Measurements from ENCODE around the gene PCDHA8. TPM values are rescaled to one million over a fixed set of nuclear protein-coding genes. Genes with fewer than 3 reads are reported as not detected.

Gene PCDHA8
- total and polyA plus RNA-seq, 7 donors: 0.01 to 0.12 TPM; not detected in 5

DNA sequence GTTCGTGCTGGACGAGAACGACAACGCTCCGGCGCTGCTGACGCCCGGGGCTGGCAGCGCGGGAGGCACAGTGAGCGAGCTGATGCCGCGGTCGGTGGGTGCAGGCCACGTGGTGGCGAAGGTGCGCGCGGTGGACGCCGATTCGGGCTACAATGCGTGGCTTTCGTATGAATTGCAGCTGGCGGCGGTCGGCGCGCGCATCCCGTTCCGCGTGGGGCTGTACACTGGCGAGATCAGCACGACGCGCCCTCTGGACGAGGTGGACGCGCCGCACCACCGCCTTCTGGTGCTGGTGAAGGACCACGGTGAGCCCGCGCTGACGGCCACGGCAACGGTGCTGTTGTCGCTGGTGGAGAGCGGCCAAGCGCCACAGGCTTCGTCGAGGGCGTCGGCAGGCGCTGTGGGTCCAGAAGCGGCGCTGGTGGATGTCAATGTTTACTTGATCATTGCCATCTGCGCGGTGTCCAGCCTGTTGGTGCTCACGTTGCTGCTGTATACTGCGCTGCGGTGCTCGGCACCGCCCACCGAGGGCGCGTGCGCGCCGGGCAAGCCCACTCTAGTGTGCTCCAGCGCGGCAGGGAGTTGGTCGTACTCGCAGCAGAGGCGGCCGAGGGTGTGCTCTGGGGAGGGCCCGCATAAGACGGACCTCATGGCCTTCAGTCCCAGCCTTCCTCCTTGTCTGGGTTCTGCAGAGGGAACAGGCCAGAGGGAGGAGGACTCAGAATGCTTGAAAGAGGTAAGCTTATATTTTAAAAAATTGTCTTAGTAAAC is 43.1 kb downstream of the PCDHA8 start:
- DNase-seq: no peak
- Histone ChIP-seq H3K4me3 (no peak overlapping the region), H3K4me1 (no peaks in the 10 kb centered on the region), H3K27ac (no peak overlapping the region), H3K36me3 (ENCODE audit: insufficient read depth in 1 of 2, low read depth in 1 of 2) (no peaks in the 10 kb centered on the region), H3K27me3 (ENCODE audit: insufficient read depth in 3 of 3, low read length in 2 of 3) (peaks cover 0 to 8% (median 2%) of the 10 kb centered on the region in 3 donors), H3K9me3 (no peaks in the 10 kb centered on the region)
- intact Hi-C loops (cut with DNase I): no loop called here
- ATAC-seq: no peak
- WGBS, 3 donors: 28 to 41% (median 40%) methylated on average over 74 to 79 of the region's 79 CpGs
- TF ChIP-seq, protein P1, sequence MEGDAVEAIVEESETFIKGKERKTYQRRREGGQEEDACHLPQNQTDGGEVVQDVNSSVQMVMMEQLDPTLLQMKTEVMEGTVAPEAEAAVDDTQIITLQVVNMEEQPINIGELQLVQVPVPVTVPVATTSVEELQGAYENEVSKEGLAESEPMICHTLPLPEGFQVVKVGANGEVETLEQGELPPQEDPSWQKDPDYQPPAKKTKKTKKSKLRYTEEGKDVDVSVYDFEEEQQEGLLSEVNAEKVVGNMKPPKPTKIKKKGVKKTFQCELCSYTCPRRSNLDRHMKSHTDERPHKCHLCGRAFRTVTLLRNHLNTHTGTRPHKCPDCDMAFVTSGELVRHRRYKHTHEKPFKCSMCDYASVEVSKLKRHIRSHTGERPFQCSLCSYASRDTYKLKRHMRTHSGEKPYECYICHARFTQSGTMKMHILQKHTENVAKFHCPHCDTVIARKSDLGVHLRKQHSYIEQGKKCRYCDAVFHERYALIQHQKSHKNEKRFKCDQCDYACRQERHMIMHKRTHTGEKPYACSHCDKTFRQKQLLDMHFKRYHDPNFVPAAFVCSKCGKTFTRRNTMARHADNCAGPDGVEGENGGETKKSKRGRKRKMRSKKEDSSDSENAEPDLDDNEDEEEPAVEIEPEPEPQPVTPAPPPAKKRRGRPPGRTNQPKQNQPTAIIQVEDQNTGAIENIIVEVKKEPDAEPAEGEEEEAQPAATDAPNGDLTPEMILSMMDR (IDR thresholded peaks at IDR 0.05): no peak

Other genes with a start within 250 kb of the PCDHA8 start
- 10 to 100 TPM; 13.9 to 43.9 (median 18.0) TPM for gene CD14, start 208.0 kb upstream of the PCDHA8 start, total RNA-seq
- gene CD14, start 208.0 kb upstream of the PCDHA8 start, polyA plus RNA-seq: 1 to 10 TPM; 4.9 to 9.0 (median 7.3) TPM
- gene TMCO6, start 201.7 kb upstream of the PCDHA8 start, total RNA-seq: 1 to 10 TPM; 3.6 to 4.9 (median 4.1) TPM
- 1 to 10 TPM; 5.2 to 8.1 (median 6.4) TPM for gene TMCO6, start 201.7 kb upstream of the PCDHA8 start, polyA plus RNA-seq
- gene NDUFA2, start 193.6 kb upstream of the PCDHA8 start, total RNA-seq: 100 to 1,000 TPM in 2 of 4 donors, 10 to 100 TPM in 2; 82.6 to 136 (median 113) TPM
- 100 to 1,000 TPM; 216 to 276 (median 252) TPM for gene NDUFA2, start 193.6 kb upstream of the PCDHA8 start, polyA plus RNA-seq
- 10 to 100 TPM; 74.8 to 99.2 (median 83.4) TPM for gene IK, start 193.4 kb upstream of the PCDHA8 start, total RNA-seq
- 100 to 1,000 TPM in 1 of 3 donors, 10 to 100 TPM in 2; 96.5 to 169 (median 98.3) TPM for gene IK, start 193.4 kb upstream of the PCDHA8 start, polyA plus RNA-seq
- gene WDR55, start 176.3 kb upstream of the PCDHA8 start, total RNA-seq: 10 to 100 TPM in 3 of 4 donors, 1 to 10 TPM in 1; 9.9 to 20.9 (median 13.3) TPM
- gene WDR55, start 176.3 kb upstream of the PCDHA8 start, polyA plus RNA-seq: 10 to 100 TPM; 12.3 to 33.4 (median 26.9) TPM
- gene DND1, start 167.6 kb upstream of the PCDHA8 start, total RNA-seq: 1 to 10 TPM in 2 of 4 donors, under 1 TPM in 2; 0.30 to 1.3 (median 0.87) TPM
- 1 to 10 TPM in 1 of 3 donors, under 1 TPM in 2; 0.37 to 1.5 (median 0.61) TPM for gene DND1, start 167.6 kb upstream of the PCDHA8 start, polyA plus RNA-seq
- 10 to 100 TPM; 29.5 to 48.1 (median 38.9) TPM for gene HARS1, start 149.8 kb upstream of the PCDHA8 start, total RNA-seq
- 10 to 100 TPM; 39.1 to 58.0 (median 45.2) TPM for gene HARS1, start 149.8 kb upstream of the PCDHA8 start, polyA plus RNA-seq
- gene HARS2, start 149.7 kb upstream of the PCDHA8 start, total RNA-seq: 10 to 100 TPM; 19.8 to 35.1 (median 23.2) TPM
- gene HARS2, start 149.7 kb upstream of the PCDHA8 start, polyA plus RNA-seq: 10 to 100 TPM; 23.8 to 40.9 (median 38.0) TPM
- gene ZMAT2, start 140.7 kb upstream of the PCDHA8 start, total RNA-seq: 10 to 100 TPM; 44.7 to 54.5 (median 47.5) TPM
- gene ZMAT2, start 140.7 kb upstream of the PCDHA8 start, polyA plus RNA-seq: 100 to 1,000 TPM in 1 of 3 donors, 10 to 100 TPM in 2; 78.0 to 136 (median 81.4) TPM
- gene PCDHA1, start 55.0 kb upstream of the PCDHA8 start, total RNA-seq: under 1 TPM in 1 of 4 donors, not detected in 3; 0.10 TPM
- not detected for gene PCDHA1, start 55.0 kb upstream of the PCDHA8 start, polyA plus RNA-seq
- under 1 TPM in 1 of 4 donors, not detected in 3; 0.18 TPM for gene PCDHA2, start 46.3 kb upstream of the PCDHA8 start, total RNA-seq
- not detected for gene PCDHA2, start 46.3 kb upstream of the PCDHA8 start, polyA plus RNA-seq
- gene PCDHA3, start 40.1 kb upstream of the PCDHA8 start, total RNA-seq: under 1 TPM in 1 of 4 donors, not detected in 3; 0.12 TPM
- gene PCDHA3, start 40.1 kb upstream of the PCDHA8 start, polyA plus RNA-seq: under 1 TPM in 1 of 3 donors, not detected in 2; 0.03 TPM
- gene PCDHA4, start 34.1 kb upstream of the PCDHA8 start, total RNA-seq: under 1 TPM in 2 of 4 donors, not detected in 2; 0.06 to 0.08 TPM
- under 1 TPM; 0.01 to 0.06 (median 0.01) TPM for gene PCDHA4, start 34.1 kb upstream of the PCDHA8 start, polyA plus RNA-seq
- gene PCDHA5, start 19.6 kb upstream of the PCDHA8 start, total RNA-seq: not detected
- under 1 TPM in 1 of 3 donors, not detected in 2; 0.01 TPM for gene PCDHA5, start 19.6 kb upstream of the PCDHA8 start, polyA plus RNA-seq
- not detected for gene PCDHA6, start 13.2 kb upstream of the PCDHA8 start, total RNA-seq
- gene PCDHA6, start 13.2 kb upstream of the PCDHA8 start, polyA plus RNA-seq: not detected
- gene PCDHA7, start 6.9 kb upstream of the PCDHA8 start, total RNA-seq: under 1 TPM in 1 of 4 donors, not detected in 3; 0.08 TPM
- gene PCDHA7, start 6.9 kb upstream of the PCDHA8 start, polyA plus RNA-seq: under 1 TPM in 2 of 3 donors, not detected in 1; 0.01 to 0.07 TPM
- under 1 TPM in 1 of 4 donors, not detected in 3; 0.04 TPM for gene PCDHA9, start 7.2 kb downstream of the PCDHA8 start, total RNA-seq
- under 1 TPM in 1 of 3 donors, not detected in 2; 0.01 TPM for gene PCDHA9, start 7.2 kb downstream of the PCDHA8 start, polyA plus RNA-seq
- under 1 TPM in 2 of 4 donors, not detected in 2; 0.11 to 0.12 TPM for gene PCDHA10, start 14.7 kb downstream of the PCDHA8 start, total RNA-seq
- gene PCDHA10, start 14.7 kb downstream of the PCDHA8 start, polyA plus RNA-seq: under 1 TPM in 1 of 3 donors, not detected in 2; 0.05 TPM
- gene PCDHA11, start 27.8 kb downstream of the PCDHA8 start, total RNA-seq: under 1 TPM in 1 of 4 donors, not detected in 3; 0.06 TPM
- gene PCDHA11, start 27.8 kb downstream of the PCDHA8 start, polyA plus RNA-seq: under 1 TPM in 2 of 3 donors, not detected in 1; 0.01 to 0.03 TPM
- not detected for gene PCDHA12, start 34.1 kb downstream of the PCDHA8 start, total RNA-seq
- under 1 TPM in 2 of 3 donors, not detected in 1; 0.01 to 0.06 TPM for gene PCDHA12, start 34.1 kb downstream of the PCDHA8 start, polyA plus RNA-seq
- not detected for gene PCDHA13, start 40.9 kb downstream of the PCDHA8 start, total RNA-seq
- gene PCDHA13, start 40.9 kb downstream of the PCDHA8 start, polyA plus RNA-seq: not detected
- gene PCDHAC1, start 85.1 kb downstream of the PCDHA8 start, total RNA-seq: under 1 TPM; 0.07 to 0.36 (median 0.10) TPM
- under 1 TPM in 1 of 3 donors, not detected in 2; 0.01 TPM for gene PCDHAC1, start 85.1 kb downstream of the PCDHA8 start, polyA plus RNA-seq
- gene PCDHAC2, start 125.3 kb downstream of the PCDHA8 start, total RNA-seq: under 1 TPM; 0.11 to 0.62 (median 0.16) TPM
- under 1 TPM in 2 of 3 donors, not detected in 1; 0.01 to 0.03 TPM for gene PCDHAC2, start 125.3 kb downstream of the PCDHA8 start, polyA plus RNA-seq
- under 1 TPM in 1 of 4 donors, not detected in 3; 0.06 TPM for gene PCDHB1, start 210.2 kb downstream of the PCDHA8 start, total RNA-seq
- under 1 TPM in 1 of 3 donors, not detected in 2; 0.01 TPM for gene PCDHB1, start 210.2 kb downstream of the PCDHA8 start, polyA plus RNA-seq

Data from psoas muscle (tissue), 8 donors.